ENCODE results near the gene PPP1R3F.
"Not testable (repeated sequence)": the region's sequence is repeated elsewhere in the genome, so short reads cannot be mapped to it uniquely, and the experiment has no call there.

DNA sequence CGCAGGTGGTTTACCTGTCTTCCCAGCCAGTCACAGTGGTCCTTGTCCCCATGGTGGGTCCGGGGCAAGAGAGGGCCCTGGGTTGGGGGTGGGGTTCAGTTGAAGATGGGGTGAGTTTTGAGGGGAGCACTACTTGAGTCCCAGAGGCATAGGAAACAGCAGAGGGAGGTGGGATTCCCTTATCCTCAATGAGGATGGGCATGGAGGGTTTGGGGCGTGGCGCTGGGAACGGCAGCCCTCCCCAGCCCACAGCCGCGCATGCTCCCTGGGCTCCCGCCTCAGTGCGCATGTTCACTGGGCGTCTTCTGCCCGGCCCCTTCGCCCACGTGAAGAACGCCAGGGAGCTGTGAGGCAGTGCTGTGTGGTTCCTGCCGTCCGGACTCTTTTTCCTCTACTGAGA lies 52.1 kb downstream of the PPP1R3F start, which contains the start of gene GAGE12J:
- TF ChIP-seq, protein P1, sequence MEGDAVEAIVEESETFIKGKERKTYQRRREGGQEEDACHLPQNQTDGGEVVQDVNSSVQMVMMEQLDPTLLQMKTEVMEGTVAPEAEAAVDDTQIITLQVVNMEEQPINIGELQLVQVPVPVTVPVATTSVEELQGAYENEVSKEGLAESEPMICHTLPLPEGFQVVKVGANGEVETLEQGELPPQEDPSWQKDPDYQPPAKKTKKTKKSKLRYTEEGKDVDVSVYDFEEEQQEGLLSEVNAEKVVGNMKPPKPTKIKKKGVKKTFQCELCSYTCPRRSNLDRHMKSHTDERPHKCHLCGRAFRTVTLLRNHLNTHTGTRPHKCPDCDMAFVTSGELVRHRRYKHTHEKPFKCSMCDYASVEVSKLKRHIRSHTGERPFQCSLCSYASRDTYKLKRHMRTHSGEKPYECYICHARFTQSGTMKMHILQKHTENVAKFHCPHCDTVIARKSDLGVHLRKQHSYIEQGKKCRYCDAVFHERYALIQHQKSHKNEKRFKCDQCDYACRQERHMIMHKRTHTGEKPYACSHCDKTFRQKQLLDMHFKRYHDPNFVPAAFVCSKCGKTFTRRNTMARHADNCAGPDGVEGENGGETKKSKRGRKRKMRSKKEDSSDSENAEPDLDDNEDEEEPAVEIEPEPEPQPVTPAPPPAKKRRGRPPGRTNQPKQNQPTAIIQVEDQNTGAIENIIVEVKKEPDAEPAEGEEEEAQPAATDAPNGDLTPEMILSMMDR (IDR thresholded peaks at IDR 0.05; ENCODE audit: borderline replicate concordance, extremely low read depth, low read length, poor library complexity, severe bottlenecking) = not testable (repeated sequence)
- not testable (repeated sequence) for TF ChIP-seq EZH2 (IDR thresholded peaks at IDR 0.05; ENCODE audit: borderline replicate concordance, low read depth, low read length, severe bottlenecking)
